Measurements from ENCODE around the gene OR4C6. TPM values are rescaled to one million over a fixed set of nuclear protein-coding genes. Genes with fewer than 3 reads are reported as not detected.

The OR4C6 gene
- not detected in 2 replicates for polyA plus RNA-seq (2012; rRNA removed)
- polyA plus RNA-seq (2012; cell fraction: cytosol; rRNA removed) = not detected in 2 replicates
- not detected in 2 replicates for polyA plus RNA-seq (2012; cell fraction: nucleus; rRNA removed)

GRCh38 chr11:55661901-55662300 is at the start of gene OR4C6:
Gene OR4C6, plus strand, starts transcription at chr11:55662201. Its CDS starts 2,966 bp downstream, at chr11:55665167.
- DNase-seq = no peak
- Histone ChIP-seq H3K79me2 (ENCODE audit: insufficient read depth) (no peaks in the 10 kb centered on the region), H3K27me3 (ENCODE audit: insufficient read depth) (no peaks in the 10 kb centered on the region), H4K20me1 (ENCODE audit: insufficient read depth) (no peaks in the 10 kb centered on the region), H3K36me3 (replicated peaks in 1 of 2; ENCODE audit: control insufficient read depth in 1 of 2, insufficient read depth in 2 of 2, low read length in 1 of 2) (no peaks in the 10 kb centered on the region), H3K27ac (ENCODE audit: low read depth in 2 of 2, low read length in 1 of 2) (no peak within 1 kb of the TSS), H3K4me2 (no peak within 1 kb of the TSS), H2AFZ (ENCODE audit: low read depth) (no peak within 1 kb of the TSS), H3K9ac (no peak within 1 kb of the TSS), H3F3A (replicated peaks; ENCODE audit: insufficient read depth) (no peaks in the 10 kb centered on the region), H3K9me2 (no peaks in the 10 kb centered on the region), H3K9me3 (no peaks in the 10 kb centered on the region), H3K4me1 (ENCODE audit: control insufficient read depth in 1 of 2, insufficient read depth in 2 of 2, low read depth in 1 of 2, low read length in 1 of 2) (no peaks in the 10 kb centered on the region), H3K4me3 (ENCODE audit: low read depth in 2 of 2, low read length in 1 of 2) (no peak within 1 kb of the TSS)
- whole genome bisulfite sequencing (ENCODE audit: low lambda C conversion rate) = 7% methylated on average over 1 of the region's 1 CpG
- POLR2A ChIA-PET = no interaction called here
- no peak for TF ChIP-seq USF2 (IDR thresholded peaks at IDR 0.05; ENCODE audit: borderline replicate concordance, low read depth, low read length)
- TF ChIP-seq CHD2 (IDR thresholded peaks at IDR 0.05; ENCODE audit: low read length, partially characterized antibody) = no peak
- no peak for TF ChIP-seq REST (IDR thresholded peaks at IDR 0.05; ENCODE audit: low read depth, low read length)
- CTCF ChIA-PET = no interaction called here

- Histone ChIP-seq H4K20me1 (ENCODE audit: insufficient read depth) (no peaks in the 10 kb centered on the region), H3F3A (replicated peaks; ENCODE audit: insufficient read depth) (no peaks in the 10 kb centered on the region), H3K36me3 (replicated peaks in 1 of 2; ENCODE audit: control insufficient read depth in 1 of 2, insufficient read depth in 2 of 2, low read length in 1 of 2) (no peaks in the 10 kb centered on the region), H3K4me3 (ENCODE audit: low read depth in 2 of 2, low read length in 1 of 2) (no peak overlapping the region), H3K9me2 (no peaks in the 10 kb centered on the region), H3K79me2 (ENCODE audit: insufficient read depth) (no peaks in the 10 kb centered on the region), H3K9ac (no peak overlapping the region), H3K4me2 (no peak overlapping the region), H3K27ac (ENCODE audit: low read depth in 2 of 2, low read length in 1 of 2) (no peak overlapping the region), H2AFZ (ENCODE audit: low read depth) (no peak overlapping the region), H3K4me1 (ENCODE audit: control insufficient read depth in 1 of 2, insufficient read depth in 2 of 2, low read depth in 1 of 2, low read length in 1 of 2) (no peaks in the 10 kb centered on the region), H3K27me3 (ENCODE audit: insufficient read depth) (no peaks in the 10 kb centered on the region), H3K9me3 (0 out of 2 replicates have a peak, but pooled peaks cover 4% of the 10 kb centered on the region)
- no peak for TF ChIP-seq FOSL2 (IDR thresholded peaks at IDR 0.05; ENCODE audit: borderline replicate concordance, low read depth)
- TF ChIP-seq RCOR1 (IDR thresholded peaks at IDR 0.05; ENCODE audit: low read length) = no peak
- no peak for TF ChIP-seq NRF1 (IDR thresholded peaks at IDR 0.05; ENCODE audit: low read depth, low read length)
- no peak for TF ChIP-seq RAD21 (IDR thresholded peaks at IDR 0.05; ENCODE audit: low read length)
- TF ChIP-seq USF2 (IDR thresholded peaks at IDR 0.05; ENCODE audit: borderline replicate concordance, low read depth, low read length) = no peak
- DNase-seq = no peak
- ChIA-PET POLR2A (no interaction called here), CTCF (no interaction called here)
- WGBS (ENCODE audit: low lambda C conversion rate) = 31% methylated on average over 1 of the region's 1 CpG
Measured at GRCh38 chr11:55624531-55624930, 37.5 kb upstream of the OR4C6 start.

All from SK-N-SH (cell line).